Central memory CD4-positive, alpha-beta T cell (primary cell): ENCODE measurements around the gene PBXIP1.
"Not testable (repeated sequence)": the region's sequence is repeated elsewhere in the genome, so short reads cannot be mapped to it uniquely, and the experiment has no call there.

ENCODE experiments used
- DNase-seq: peaks from one replicate; pipeline ENCODE4 v3.0.0; 2022

PBXIP1 gene

DNA sequence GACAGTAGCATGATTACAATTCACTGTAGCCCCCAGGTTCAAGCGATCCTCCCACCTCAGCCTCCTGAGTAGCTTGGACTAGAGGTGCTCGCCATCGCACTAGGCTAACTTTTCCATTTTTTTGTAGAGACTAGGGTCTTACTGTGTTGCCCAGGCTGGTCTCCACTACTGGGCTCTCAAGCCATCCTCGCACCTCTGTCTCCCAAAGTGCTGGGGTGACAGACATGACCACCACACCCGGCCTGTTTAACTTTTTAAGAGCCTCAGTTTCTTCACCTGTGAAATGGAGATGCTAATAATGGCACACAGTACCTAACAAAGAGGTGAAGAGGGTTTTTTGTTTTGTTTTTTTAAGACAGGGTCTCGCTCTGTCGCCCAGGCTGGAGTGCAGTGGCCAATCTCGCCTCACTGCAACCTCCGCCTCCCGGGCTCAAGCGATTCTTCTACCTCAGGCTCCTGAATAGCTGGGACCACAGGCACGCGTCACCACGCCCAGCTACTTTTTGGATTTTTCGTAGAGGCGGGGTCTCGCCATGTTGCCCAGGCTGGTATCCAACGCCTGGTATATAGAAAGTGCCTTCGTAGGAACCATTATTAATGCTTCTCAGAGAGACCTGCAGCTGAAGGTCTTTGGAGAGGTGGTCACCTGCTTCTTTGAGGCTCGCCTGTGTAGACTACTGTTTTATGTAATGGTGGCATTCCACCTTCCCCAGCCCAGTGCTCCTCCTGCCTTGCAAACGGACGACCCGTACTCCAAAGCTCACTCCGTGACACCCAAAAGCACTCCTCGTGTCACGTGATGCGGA is 19.9 kb downstream of the PBXIP1 start:
- DNase-seq, result no peak

DNA sequence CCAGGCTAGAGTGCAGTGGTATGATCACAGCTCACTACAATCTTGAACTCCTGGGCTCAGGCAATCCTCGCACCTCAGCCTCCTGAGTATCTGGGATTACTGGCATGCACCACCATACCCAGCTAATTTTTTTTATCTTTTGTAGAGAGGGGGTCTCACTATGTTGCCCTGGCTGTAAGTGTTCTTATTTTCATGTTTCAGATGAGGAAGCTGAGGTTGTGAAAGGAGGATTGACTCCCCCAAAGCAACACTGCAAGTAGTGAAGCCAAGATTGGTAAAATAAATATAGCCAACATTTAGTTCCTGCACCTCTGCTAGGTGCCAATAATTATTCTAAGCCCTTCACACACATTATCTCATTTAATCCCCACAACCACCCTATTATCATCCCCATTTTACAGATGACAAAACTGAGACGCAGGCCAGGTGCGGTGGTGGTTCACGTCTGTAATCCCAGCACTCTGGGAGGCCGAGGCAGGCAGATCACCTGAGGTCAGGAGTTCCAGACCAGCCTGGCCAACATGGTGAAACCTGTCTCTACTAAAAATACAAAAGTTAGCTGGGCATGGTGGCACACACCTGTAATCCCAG is 21.4 kb downstream of the PBXIP1 start:
- DNase-seq, result no peak

DNA sequence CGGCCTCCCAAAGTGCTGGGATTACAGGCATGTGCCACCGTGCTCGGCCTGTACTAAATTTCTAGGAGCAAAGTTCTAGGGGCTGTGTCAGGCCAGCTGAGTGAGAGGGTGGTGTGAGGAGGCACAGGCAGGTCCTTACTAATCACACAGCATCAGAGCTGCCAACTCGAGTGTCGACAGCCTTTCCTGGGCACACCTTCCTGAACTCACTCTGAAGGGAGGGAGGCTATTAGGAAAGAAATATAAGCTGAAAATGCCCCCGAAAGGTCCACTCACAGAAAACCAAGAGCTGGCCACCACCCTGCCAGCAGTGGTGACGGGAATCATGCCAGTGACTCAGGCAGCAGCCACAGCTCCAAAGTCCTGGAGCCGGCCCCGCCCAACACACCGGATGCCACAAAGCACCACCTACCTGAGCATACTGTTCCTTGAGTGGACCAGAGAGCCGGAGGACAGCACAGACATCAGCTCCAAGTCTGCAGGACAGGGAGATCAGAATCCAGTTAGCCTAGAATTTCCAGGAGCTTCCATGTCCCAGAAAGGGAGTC is 23.9 kb downstream of the PBXIP1 start:
- DNase-seq, result no peak

DNA sequence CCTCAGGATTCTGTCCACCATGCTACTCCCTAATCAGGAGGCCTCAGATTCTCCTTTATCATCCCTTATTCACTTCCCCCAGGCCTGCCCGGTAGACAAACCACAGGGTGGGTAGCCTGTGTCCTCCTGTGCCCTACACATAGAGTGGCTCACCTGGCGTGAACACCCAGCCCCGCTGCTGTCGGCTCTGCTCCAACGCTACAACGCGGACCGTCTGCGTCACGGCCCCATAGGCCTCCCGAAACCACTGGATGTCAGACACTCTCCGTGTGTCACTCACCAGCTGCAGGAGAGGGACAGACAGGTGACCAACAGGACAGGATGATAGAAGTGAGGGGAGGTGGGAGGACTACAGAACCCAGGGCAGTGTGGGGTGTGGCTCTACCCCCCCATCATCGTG is 29.7 kb downstream of the PBXIP1 start:
- DNase-seq, result no peak

DNA sequence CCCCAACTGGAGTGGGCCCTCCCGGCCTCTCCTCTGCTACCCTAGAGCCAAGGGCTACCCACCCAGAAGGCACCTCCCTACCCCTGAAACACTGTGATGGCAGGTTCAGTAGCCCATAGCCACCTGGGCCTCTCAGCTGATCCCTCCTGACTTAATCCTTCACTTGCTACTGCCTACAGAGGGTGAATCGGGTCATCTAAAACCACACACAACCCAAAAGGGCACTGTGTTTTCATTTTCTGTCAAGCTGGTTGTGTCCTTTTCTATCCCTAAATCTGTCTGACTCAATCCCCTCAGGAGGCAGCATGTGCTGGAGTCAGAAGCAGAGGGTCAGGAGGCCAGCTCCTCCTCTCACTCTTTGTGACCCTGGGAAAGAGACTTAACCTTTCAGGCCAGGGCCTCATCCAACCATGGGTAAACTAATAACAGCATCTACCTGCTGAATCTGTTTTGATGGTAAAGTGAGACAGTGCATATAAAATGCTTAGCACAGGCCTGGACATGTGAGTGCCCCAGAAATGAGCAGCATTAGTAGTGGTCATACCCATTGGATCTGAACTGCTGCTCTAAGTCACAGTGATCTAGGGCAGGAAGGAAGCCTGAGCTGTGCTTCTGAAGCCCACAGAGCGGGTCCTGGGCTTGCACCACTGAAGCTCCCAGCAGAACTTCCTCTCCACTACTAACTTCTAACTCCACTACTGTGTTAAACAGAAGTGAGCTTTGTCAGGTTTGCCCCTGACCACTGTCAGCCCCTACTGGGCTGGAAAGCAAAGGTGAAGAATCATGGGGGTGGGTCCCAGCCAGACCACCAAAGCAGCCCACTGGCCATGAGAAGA is 30.3 kb downstream of the PBXIP1 start:
- no peak for DNase-seq

DNA sequence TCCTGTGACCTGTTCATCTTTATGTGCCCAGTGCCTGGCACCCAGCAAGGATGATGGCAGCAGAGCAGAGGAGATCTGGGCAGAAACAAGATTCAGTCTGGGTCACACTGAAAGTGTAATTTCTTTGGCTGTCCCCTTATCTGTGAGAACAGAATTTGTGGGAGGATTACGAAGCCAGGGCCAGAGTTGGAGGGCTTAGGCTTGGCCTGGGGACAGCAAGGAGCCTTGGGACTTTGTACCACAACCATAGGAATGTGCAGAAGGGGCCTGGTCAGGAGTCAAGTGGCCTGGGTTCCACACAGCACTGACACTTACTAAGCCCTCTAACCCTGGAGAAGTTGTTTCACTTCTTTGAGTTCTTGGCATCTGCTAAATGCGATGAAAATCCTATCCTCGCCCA is 32.2 kb downstream of the PBXIP1 start:
- DNase-seq, result no peak

DNA sequence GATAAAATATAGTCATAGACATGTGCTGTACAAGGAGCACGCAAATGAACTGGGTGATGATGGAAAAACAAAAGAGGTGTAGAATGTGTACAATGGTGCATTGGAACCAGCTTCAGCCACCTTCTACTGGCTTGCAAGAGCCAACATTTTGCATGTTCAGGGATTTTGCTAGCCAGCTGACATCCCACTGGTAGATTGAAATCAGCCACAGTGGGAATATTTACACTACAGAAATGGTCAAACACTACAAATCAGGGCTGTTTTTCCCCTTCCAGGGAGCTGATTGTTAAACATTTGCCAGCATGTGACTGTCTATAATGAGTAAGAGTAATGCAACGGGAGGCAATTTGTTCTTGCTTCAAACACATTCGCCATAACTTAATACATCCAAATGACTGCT is 42.6 kb downstream of the PBXIP1 start:
- no peak for DNase-seq

DNA sequence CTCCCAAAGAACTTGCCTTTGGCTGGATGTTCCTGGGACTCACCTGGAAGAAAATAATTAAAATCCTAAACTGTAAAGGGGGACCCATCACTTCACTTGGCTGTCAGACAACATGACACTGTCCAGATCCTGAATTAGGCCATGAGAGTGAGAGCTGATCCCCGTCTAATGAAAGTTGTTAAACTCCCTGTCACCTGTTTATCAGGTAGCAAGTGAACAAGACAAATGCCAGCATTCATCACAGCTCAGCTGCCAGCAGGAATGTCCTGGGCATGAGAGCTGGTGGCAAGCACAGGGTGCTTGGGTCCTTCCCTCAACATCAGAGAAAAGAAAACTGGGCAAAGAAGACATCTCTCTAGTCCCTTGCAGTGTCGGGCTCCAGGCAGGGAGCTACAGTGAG is 43.1 kb downstream of the PBXIP1 start:
- no peak for DNase-seq

DNA sequence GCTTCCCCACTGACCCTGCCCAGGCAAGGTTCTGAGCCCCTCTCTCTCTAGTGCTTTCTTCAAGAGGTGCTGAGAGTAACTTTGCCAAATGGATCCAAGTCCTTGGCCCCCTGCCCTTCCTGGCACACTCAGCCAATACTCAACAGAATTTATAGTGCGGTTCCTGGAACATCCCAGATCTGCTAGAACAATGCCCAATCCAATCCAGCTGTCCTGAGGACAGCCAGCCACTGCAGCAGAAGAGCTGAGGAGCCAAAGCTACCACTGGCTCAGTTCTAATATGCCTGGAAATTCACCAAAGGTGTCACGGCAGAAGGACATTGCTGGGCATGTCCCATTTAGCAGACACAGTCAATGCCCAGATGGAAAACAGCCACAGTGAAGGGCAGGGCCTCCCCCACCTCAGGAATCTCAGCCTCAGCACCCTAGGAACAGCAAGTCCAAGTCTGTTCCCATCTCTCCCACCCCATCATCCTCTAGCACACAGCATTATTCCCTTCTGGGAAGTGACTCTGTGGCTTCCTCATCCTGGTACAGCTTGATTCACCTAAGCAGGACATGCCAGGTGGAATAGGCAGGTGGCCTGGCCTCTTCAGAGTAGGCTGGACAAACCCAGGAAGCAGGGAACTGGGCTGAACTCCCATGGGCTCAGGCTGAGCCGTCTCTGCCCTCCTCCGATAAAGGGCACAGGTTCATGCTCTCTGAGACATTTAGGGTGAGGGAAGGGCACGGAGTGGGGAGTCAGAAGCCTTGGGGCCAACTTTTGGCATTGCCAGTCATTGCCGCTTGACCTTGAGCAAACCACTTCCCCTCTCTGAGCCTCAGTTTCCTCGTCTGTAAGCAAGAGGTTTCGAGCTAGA is 44.0 kb downstream of the PBXIP1 start:
- no peak for DNase-seq

DNA sequence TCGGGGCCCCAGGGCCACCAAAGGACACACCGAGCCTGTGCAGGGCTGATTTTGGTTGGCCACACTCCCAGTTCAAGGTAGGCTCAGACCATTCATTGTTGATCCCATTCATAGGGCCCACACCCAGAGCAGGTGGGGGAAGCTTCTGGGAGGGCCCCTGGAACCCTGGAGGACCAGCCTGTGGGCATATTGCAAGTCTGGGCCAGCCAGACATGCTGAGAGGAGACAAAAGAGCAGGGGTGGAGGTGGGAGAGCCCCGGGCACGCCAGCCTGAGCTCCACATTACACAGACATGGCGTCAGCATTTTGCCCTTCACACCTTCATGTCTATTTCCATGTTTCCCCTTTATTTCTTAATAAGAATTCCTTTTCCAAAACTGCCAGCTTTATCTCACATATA is 45.0 kb downstream of the PBXIP1 start:
- no peak for DNase-seq

DNA sequence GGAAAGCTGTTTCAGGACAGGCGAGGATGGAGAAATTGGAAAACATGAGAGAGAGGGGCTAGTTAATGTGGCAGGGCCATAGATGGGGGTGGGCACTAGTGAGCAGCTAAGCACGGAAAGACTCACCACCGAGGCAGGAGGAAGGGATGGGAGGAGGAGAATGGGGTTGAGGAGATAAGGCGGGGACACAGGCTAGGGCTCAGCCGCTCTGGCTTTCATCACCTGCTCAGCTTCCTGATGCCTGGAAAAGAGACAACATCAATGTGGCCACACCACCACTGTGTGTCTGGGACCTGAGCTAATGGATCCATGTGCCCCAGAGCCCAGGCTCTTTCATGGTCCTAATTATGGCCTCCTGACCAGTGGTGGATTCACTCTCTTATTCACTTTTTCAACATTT is 47.0 kb downstream of the PBXIP1 start:
- no peak for DNase-seq

DNA sequence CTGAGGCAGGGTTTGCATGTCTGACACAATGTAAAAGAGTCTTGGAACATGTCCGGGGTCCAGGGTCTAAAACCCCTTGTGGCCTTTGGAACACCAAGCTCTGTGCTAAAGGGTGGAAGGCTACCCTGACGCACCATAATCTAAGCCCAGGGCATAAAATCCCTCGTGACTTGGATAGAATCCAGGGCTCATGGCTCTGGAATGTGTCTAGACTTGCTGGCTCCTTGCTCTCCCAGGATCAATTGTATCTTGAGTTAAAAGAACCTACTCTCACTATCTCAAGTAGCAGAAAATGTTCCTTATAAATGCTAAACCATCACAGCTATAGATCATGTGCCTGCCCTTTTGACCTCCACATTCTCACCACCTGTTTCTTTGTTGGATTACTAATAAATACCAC is 47.8 kb downstream of the PBXIP1 start:
- not testable (repeated sequence) for DNase-seq

DNA sequence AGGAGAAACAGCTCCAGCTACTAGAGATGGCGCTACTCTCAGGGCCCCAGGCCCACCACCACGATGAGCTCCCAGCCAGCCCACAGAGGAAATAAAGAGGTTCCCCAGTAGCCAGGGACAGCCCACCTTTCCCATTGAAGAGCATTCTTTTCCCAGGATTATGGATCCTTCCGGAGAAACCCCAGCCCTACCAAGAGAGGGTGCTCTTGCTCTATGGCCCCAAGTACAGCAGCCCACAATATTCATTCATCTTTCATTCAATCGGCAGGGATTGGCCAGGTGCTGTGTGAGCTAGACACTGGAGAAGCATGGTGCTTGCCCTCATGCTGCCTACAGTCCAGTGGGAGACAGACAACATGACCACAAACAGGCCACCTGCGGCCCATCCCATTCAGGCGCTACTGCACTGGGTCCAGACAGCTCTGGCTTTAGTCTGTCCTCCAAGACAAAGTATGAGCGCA is 49.2 kb downstream of the PBXIP1 start:
- no peak for DNase-seq

DNA sequence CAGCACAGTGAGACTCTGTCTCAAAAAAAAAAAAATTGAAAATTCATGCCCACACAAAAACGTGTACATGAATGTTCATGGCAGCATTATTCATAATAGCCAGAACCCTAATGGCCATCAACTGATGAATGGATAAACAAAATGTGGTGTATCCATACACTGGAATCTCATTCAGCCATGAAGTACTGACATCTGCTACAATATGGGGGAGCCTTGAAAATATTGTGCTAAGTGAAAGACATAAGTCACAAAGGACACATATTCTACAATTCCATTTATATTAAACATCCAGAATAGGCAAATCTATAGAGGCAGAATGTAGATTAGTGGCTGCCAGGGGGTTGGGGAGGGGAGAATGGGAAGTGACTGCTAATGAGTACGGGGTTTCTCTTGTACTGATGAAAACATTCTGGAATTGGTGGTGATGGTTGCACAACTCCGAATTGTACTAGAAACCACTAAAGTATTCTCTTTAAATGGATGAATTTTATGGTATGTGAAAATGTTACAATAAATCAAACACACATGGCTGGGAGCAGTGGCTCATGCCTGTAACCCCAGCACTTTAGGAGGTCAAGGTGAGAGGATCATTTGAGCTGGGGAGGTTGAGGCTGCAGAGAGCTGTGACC is 52.8 kb downstream of the PBXIP1 start:
- DNase-seq, result no peak

DNA sequence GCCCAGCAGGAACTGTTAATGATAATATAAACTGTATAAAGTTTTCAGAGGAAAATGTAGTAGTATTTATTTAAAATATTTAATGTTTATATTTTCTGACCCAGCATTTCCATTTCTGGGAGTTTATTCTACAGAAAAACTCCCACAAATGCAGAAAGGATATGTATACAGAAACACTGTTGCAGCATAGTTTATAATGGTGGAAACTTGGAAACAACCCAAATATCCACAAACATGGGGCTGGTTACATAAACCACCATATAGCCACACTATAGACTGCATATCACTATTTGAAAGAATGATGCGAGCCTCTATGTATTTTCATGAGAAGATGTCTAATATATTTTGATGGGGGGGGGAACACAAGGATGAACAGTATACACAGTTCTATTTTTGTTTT is 54.3 kb downstream of the PBXIP1 start:
- DNase-seq, result no peak

DNA sequence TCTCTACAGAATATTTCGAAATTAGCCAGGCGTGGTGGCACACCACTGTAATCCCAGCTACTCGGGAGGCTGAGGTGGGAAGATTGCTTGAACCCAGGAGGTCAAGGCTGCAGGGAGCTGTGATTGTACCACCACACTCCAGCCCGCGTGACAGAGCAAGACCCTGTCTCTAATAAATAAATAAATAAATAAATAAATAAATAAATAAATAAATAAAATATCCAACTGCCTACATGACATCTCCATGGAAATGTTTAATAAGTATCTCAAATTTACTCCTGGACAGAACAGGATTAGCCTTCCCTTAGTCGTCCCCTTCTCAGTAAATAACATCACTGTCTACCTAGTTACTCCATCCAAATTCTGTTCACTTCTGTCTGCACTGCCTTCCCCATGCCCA is 56.9 kb downstream of the PBXIP1 start:
- DNase-seq, result no peak

DNA sequence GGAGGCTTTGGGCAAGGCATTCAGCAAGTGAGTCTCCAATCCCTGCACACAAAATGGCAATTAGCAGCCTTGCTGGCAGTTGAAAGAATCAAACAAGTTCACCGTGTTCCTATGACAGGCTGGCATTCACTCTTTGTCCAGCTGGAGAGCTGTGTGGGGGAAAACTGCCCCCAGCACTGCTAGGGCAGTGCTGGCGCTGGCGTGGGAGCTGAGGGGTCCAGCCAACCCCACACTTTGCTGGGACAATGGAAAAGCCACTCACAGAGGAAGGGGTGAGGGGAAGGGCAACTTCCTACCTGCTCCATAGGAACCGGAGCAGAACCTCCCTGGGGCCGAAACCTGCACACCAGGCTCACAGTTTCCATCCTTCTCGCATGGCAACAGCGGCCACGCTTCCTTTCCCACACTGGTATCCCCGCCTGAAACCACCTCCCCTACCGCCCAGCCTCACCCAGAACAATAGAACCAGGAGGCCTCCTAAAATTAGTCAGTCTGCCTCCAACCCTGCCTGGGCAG is 59.1 kb downstream of the PBXIP1 start:
- DNase-seq, result no peak

DNA sequence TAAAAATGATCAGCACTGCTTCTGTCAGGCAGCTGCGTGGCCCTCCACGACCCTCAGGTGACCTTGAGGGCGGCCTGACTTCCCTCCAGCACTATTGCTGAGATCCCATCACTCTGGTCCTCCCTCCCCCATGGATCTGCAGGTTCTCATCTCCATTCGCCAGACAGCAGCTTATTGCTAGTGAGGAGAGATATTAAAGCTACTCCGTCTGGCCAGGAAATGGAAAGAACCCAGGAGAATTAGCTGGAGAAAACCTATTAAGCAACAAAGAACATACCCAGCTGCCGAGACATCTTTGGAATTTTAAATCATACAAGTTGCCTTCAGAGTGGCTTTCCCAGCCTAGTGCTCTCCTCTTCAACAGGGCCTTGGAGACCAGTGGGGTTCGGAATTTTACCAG is 60.1 kb downstream of the PBXIP1 start:
- DNase-seq, result no peak
